Cardiac fibroblast (primary cell): ENCODE measurements around the gene IGF2R.

Experiments used
- DNase-seq, 2 donors: peaks; one replicate each; pipeline versions ENCODE4 v3.0.0 to v3.0.0-alpha.2; 2010; ENCODE audit warnings: low read depth in 2 of 2
- H3K4me3 ChIP-seq, 2 donors: replicated peaks in 1 of 2; 1 replicate in 1 of 2; 2 replicates in 1 of 2; pipeline ENCODE4 v1.5.1; 2011; ENCODE audit warnings: low read depth in 2 of 2, low read length in 2 of 2, mild to moderate bottlenecking in 2 of 2, moderate library complexity in 1 of 2
- TF ChIP-seq, protein P1 (sequence below): IDR thresholded peaks from one replicate; pipeline ENCODE4 v1.5.1; 2011; ENCODE audit warnings: low read depth, mild to moderate bottlenecking, low read length, inconsistent platforms

Gene IGF2R

DNA sequence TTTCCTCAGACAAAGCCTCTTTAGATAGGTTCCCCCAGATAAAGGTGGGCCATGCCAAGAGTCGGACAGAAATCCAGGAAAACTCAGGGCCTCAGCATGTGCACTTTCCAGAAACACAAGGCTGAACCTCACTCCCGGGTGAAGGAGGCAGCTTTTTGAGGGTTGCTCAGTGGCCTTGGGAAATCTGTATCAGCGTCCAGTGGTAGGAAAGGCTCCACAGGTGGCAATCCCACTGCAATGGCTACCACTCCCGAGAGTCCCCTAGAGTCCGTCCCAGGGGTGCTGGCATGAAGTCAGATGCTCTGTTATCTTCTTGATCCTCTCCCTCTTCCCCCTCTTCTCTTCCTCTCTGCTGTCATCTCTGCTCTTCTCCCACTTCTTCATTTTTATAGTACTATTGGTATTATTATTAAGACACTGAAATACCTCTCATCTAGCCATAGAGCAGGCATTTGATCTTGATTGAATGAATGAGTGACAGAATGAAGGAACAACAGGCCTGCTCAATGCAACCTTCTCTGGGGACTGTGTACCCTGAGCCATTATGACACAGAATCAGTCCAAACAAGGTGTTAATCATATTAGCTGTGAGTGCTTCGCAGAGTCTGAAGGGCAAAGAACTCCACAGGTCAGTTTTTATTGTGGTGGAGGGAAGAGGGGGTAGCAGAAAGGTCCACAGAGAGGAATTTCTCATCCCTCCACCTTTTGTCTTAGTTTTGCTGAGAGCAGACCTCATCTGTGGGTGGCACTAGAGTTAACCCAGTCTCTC lies 166.1 kb downstream of the IGF2R start:
- DNase-seq: no peak
- H3K4me3 ChIP-seq: no peak overlapping the region
- TF ChIP-seq, protein P1, sequence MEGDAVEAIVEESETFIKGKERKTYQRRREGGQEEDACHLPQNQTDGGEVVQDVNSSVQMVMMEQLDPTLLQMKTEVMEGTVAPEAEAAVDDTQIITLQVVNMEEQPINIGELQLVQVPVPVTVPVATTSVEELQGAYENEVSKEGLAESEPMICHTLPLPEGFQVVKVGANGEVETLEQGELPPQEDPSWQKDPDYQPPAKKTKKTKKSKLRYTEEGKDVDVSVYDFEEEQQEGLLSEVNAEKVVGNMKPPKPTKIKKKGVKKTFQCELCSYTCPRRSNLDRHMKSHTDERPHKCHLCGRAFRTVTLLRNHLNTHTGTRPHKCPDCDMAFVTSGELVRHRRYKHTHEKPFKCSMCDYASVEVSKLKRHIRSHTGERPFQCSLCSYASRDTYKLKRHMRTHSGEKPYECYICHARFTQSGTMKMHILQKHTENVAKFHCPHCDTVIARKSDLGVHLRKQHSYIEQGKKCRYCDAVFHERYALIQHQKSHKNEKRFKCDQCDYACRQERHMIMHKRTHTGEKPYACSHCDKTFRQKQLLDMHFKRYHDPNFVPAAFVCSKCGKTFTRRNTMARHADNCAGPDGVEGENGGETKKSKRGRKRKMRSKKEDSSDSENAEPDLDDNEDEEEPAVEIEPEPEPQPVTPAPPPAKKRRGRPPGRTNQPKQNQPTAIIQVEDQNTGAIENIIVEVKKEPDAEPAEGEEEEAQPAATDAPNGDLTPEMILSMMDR: no peak

DNA sequence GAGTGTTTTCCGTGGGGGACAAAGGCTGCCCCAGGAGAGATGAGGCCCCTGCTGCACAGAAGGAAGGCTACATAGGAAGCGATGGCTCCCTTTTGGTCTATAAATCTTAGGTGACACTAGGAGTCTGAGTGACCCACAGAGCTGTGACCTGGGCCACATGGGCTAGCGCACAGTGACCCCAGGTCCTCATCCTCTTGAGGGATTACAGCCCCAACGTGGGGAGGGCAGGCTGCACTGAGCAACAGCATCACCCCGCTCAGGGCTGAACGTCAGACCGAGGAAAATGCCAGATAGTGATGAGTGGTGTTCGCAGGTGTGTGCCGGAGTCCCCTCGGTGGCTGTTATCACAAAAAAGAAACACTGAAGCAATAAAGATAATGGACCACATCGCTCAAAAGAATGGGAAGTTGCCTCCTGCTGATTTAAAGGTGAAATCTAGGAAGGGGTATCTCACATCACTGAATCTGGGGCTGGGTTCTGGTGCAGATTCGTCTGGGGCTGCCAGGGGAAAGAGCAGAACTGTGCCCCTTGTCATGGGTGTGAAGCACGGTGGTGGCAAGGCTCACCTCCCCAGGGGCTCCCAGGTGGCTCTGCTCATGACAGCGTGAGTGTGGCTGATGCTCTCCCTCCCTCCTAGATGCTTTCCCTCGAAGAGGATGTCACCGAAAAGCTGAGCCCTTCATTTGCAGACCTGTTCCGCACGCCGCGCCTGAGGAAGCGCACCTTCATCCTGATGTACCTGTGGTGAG lies 167.2 kb downstream of the IGF2R start:
- no peak for DNase-seq
- H3K4me3 ChIP-seq: no peak overlapping the region
- TF ChIP-seq, protein P1: no peak

DNA sequence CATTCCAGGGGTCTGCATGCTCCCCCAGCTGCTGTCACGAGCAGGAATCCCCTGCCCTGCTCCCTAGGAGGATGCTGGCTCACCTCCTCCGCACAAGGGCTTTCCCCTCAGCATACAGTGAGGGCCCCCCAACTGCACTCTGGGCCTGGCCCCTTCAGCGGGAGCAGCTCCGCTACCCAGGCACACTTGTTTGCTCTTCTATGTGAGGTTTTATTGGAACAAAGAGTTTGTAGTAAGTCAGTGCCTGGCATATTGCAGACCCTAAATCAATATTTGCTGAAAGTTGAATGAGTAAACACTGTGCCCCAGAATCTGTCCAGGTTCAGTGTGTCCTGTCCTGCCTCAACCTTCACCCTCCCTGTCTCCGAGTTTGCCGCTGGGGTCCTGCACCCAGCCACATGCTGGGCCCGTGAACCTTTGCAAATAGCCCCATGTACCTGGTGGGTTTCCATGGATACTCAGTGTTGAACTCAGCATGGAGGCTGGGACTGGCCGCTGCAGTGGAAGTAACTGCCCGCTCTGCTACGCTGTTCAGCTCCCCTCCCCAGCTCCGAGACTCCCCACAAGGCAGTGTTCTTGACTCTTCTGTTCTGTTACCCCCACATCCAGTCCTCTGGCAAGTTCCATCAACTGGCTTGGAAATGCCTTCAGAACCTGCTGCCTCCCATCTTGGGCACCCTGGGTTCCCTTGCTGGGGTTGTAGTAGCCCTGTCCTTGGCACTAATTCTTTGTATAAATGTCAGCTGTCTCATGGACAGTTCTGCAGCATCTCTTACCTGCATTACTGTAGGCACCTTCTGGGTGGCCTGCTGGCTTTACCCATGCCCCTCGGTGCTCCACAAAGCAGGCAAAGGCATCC lies 168.5 kb downstream of the IGF2R start:
- TF ChIP-seq, protein P1: no peak
- H3K4me3 ChIP-seq: no peak overlapping the region

DNA sequence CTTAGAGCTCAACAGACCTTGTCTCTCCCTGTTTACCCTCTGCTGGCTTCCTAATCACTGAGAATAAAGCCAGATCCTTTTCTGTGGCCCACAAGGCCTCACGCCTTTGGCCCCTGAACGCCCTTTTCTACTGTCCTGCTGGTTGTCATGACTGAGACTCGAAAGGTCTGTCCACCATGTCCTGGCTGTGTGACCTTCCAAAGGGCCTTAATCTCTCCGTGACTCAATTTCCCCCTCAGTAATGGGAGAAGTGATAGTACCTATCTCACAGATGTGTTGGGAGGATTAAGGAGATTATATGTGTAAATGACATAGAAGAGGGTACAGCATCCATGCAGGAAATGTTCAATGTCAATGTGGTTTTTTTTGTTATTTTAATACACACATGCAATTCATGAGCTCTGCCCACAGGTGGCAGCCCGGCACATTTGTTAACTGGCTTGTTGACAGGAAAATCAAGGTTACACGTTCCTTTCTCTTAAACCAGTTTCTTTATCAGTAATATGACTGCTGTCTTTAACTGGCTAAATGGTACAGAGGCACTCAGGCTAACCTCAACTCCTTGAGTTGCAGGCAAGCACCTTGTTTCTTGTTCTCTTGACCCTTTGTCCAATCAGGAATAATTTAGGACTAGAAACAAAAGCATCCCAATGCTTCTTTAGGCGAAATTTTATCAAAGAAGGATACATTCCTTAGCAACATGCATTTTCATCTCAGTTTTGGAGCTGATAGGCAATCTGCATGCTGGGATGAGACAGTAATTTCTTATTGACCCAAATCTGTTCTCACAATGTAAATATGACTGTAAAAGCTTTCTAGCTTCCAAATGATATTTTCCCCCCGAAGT lies 169.3 kb downstream of the IGF2R start:
- TF ChIP-seq, protein P1: peak; percentile 74
- H3K4me3 ChIP-seq: no peak overlapping the region
- DNase-seq: peak; percentile 79 to 81

More for the DNA sequence above, 168.5 kb downstream of the IGF2R start:
- no peak for DNase-seq

DNA sequence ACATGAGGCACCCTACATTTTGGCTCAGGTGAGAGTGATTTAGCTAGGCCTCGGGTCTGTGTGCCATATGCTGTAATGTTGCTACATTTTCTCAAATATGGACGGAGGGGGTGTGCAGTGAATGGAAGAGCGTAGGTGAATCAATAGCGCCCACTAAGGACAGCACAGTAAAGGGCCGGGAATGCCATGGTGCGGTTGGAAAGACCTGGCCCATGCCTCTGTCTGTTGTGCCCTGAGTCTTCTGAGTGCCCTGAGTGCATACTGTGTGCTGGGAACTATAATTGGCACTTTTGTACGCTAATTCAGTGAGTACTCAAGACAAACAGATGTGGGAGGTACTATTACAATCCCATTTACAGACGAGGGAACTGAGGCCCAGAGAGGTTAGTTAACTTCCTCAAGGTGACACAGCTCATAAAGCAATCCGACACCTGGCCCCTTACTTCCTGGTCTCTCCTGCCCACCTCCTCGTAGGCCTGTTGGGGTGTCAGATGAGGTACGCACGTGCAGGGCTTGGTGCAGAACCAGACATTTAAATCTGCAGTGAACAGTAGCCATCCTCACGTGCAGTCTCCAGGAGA lies 170.0 kb downstream of the IGF2R start:
- no peak for DNase-seq
- H3K4me3 ChIP-seq: no peak overlapping the region
- TF ChIP-seq, protein P1: no peak
